KMS-11 (cell line): ENCODE measurements around the gene TTC28.

Experiments used
- H2AFZ ChIP-seq: fragments of 200-600 bp; sonication (generic); 2 replicates; pipeline ENCODE4 v1.6.1; 2016; ENCODE audit warnings: antibody characterized with exemption, mixed run types, low read depth
- H3K27ac ChIP-seq: fragments of 200-600 bp; sonication (generic); 2 replicates; pipeline ENCODE4 v1.6.1; 2016; ENCODE audit warnings: mild to moderate bottlenecking, mixed run types
- H3K27me3 ChIP-seq: fragments of 200-600 bp; sonication (generic); 2 replicates; pipeline ENCODE4 v1.6.1; 2017; ENCODE audit warnings: mild to moderate bottlenecking, low read depth, mixed run types, moderate library complexity; ENCODE audit not compliant: insufficient read depth
- H3K36me3 ChIP-seq: fragments of 200-600 bp; sonication (generic); 2 replicates; pipeline ENCODE4 v1.6.1; 2017; ENCODE audit warnings: mild to moderate bottlenecking, mixed run types; ENCODE audit not compliant: insufficient read depth
- H3K4me1 ChIP-seq: fragments of 200-600 bp; sonication (generic); 2 replicates; pipeline ENCODE4 v1.6.1; 2016; ENCODE audit warnings: mild to moderate bottlenecking, low read depth, mixed run types; ENCODE audit not compliant: poor library complexity, severe bottlenecking
- H3K4me2 ChIP-seq: fragments of 200-600 bp; sonication (generic); 2 replicates; pipeline ENCODE4 v1.7.0; 2016; ENCODE audit warnings: mild to moderate bottlenecking, mixed run types
- H3K4me3 ChIP-seq: fragments of 200-600 bp; sonication (generic); IDR thresholded peaks from 2 replicates; pipeline ENCODE4 v1.6.1; 2017; ENCODE audit warnings: low read depth, low read length, mixed read lengths; ENCODE audit not compliant: insufficient read depth
- H3K79me2 ChIP-seq: fragments of 200-600 bp; sonication (generic); 2 replicates; pipeline ENCODE4 v1.6.1; 2016; ENCODE audit warnings: low read depth, mixed run types; ENCODE audit not compliant: insufficient read depth
- H3K9ac ChIP-seq: fragments of 200-600 bp; sonication (generic); 2 replicates; pipeline ENCODE4 v1.6.1; 2016; ENCODE audit warnings: mild to moderate bottlenecking, mixed run types
- H4K20me1 ChIP-seq: fragments of 200-600 bp; sonication (generic); 2 replicates; pipeline ENCODE4 v1.6.1; 2016; ENCODE audit warnings: mild to moderate bottlenecking, mixed run types; ENCODE audit not compliant: insufficient read depth
- CTCF ChIP-seq: fragments of 200-600 bp; sonication (generic); conservative IDR thresholded peaks from 2 replicates; pipeline ENCODE4 v1.6.1; 2017; ENCODE audit warnings: low read depth, mild to moderate bottlenecking, antibody characterized with exemption, low read length, moderate library complexity, mixed read lengths

TTC28 gene

DNA sequence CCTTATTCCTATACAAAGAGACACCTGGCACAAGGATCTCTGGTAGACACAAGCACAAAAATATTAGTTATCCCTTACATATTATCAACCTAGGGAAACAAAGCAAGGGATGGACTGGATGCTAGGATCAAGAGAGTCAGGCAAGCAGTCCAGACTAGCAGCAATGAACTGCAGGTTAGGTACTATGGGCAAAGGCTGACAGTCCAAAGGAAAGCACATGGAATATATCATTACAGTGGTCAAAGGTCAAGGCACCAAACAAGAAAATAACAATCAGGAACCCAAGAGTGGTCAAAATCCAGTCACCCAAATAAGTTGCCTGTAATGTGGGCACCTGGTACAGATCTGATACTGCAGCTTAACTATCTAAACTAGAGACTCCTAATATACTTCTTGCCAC lies 77.7 kb downstream of the TTC28 start:
- Histone ChIP-seq H3K4me1 (no peaks in the 10 kb centered on the region), H3K4me3 (no peak overlapping the region), H4K20me1 (no peaks in the 10 kb centered on the region), H3K79me2 (no peaks in the 10 kb centered on the region), H3K27ac (no peak overlapping the region), H3K4me2 (no peak overlapping the region), H3K9ac (no peak overlapping the region), H3K27me3 (no peaks in the 10 kb centered on the region), H3K36me3 (no peaks in the 10 kb centered on the region), H2AFZ (no peak overlapping the region)
- no peak for TF ChIP-seq CTCF

- Histone ChIP-seq H3K9ac (no peak overlapping the region), H3K4me3 (no peak overlapping the region), H3K36me3 (no peaks in the 10 kb centered on the region), H2AFZ (no peak overlapping the region), H4K20me1 (no peaks in the 10 kb centered on the region), H3K4me1 (no peaks in the 10 kb centered on the region), H3K4me2 (no peak overlapping the region), H3K27me3 (no peaks in the 10 kb centered on the region), H3K27ac (no peak overlapping the region), H3K79me2 (no peaks in the 10 kb centered on the region)
- TF ChIP-seq CTCF = peak; percentile 70
These were observed 79.0 kb downstream of the TTC28 start for GRCh38 chr22:28600546-28601143.

DNA sequence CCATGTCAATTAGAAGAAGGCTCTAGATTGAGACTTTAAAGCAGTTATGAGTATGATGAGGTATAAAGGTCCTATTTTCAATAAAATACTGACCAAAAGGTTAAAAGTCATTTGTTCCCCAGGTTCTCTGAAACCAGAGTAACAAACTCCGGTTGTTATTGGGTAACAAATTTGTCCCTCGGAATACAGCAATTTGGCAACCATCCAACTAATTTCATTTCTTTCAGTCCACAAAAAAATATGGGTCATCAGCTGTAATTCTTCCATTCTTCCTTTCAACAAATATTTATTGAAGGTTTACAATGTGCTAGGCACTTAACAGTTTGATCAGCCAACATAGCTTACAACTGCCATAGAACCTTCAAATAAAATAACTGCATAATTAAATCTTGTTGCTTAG lies 79.9 kb downstream of the TTC28 start:
- H4K20me1 ChIP-seq = no peaks in the 10 kb centered on the region
- H3K4me1 ChIP-seq = peaks cover 2% of the 10 kb centered on the region
- H3K4me2 ChIP-seq = no peak overlapping the region
- no peak overlapping the region for H3K9ac ChIP-seq
- no peak for TF ChIP-seq CTCF
- no peak overlapping the region for H2AFZ ChIP-seq
- H3K4me3 ChIP-seq = no peak overlapping the region
- H3K27me3 ChIP-seq = no peaks in the 10 kb centered on the region
- H3K27ac ChIP-seq = no peak overlapping the region
- H3K79me2 ChIP-seq = no peaks in the 10 kb centered on the region
- H3K36me3 ChIP-seq = no peaks in the 10 kb centered on the region

DNA sequence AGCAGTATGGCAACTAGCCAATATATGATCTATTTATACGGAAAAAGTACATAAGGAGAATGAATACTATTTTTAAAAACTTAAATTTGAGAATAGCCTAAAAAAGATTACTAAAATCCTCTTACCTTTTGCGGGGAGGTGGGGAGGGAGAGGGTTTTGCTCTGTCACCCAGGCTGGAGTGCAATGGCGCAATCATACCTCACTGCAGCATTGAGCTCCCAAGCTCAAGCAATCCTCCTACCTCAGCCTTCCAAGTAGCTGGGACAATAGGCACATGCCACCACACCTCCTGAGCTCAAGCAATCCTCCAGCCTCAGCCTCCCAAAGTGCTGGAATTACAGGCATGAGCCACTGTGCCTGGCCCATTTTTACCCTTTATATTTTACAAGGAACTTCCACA lies 82.0 kb downstream of the TTC28 start:
- H3K79me2 ChIP-seq = no peaks in the 10 kb centered on the region
- no peak overlapping the region for H3K4me3 ChIP-seq
- no peak overlapping the region for H2AFZ ChIP-seq
- peaks cover 7% of the 10 kb centered on the region for H3K4me1 ChIP-seq
- no peak overlapping the region for H3K4me2 ChIP-seq
- H4K20me1 ChIP-seq = no peaks in the 10 kb centered on the region
- no peak overlapping the region for H3K9ac ChIP-seq
- no peaks in the 10 kb centered on the region for H3K27me3 ChIP-seq
- H3K27ac ChIP-seq = no peak overlapping the region
- no peak for TF ChIP-seq CTCF
- H3K36me3 ChIP-seq = no peaks in the 10 kb centered on the region
